K562 (cell line): ENCODE data around the gene EMC10. TPM values are rescaled to one million over a fixed set of nuclear protein-coding genes. Genes with fewer than 3 reads are reported as not detected.

Experiments used
- BRCA1 ChIP-seq, 2 experiments: fragments of 450-650 bp in 1 of 2; sonication (generic) in 1 of 2; formaldehyde crosslinking in 1 of 2; IDR thresholded peaks; 2 replicates each; pipeline versions ENCODE4 v1.5.0 to v1.6.1; 2017 to 2020; ENCODE audit warnings: mild to moderate bottlenecking in 1 of 2, missing genetic modification reagents in 1 of 2
- C11orf30 ChIP-seq: fragments of 450-650 bp; IDR thresholded peaks from 2 replicates; pipeline ENCODE4 v1.6.1; 2016; ENCODE audit warnings: low read depth, mild to moderate bottlenecking
- COPS2 ChIP-seq: fragments of 450-650 bp; conservative IDR thresholded peaks from 2 replicates; pipeline ENCODE4 v1.6.1; 2016; ENCODE audit warnings: mild to moderate bottlenecking, moderate library complexity
- E2F3 ChIP-seq: fragments of 250-450 bp; sonication (Bioruptor Pico); IDR thresholded peaks from 2 replicates; pipeline ENCODE4 v1.4.0; 2020; ENCODE audit warnings: mild to moderate bottlenecking
- FIP1L1 ChIP-seq: fragments of 200-400 bp; formaldehyde crosslinking; IDR thresholded peaks from 2 replicates; pipeline ENCODE4 v1.6.1; 2018; ENCODE audit warnings: mild to moderate bottlenecking, low read depth, low read length; ENCODE audit not compliant: poor library complexity, severe bottlenecking
- GTF2E2 ChIP-seq: fragments of 200-800 bp; sonication (Bioruptor generic); IDR thresholded peaks from 2 replicates; pipeline ENCODE4 v1.6.1; 2016; ENCODE audit warnings: missing genetic modification characterization, missing compliant biosample characterization
- L3MBTL2 ChIP-seq: fragments of 450-650 bp; IDR thresholded peaks from 2 replicates; pipeline ENCODE4 v1.6.1; 2016; ENCODE audit warnings: mild to moderate bottlenecking, moderate library complexity
- MECOM ChIP-seq: fragments of 250-450 bp; sonication (Bioruptor Pico); IDR thresholded peaks from 2 replicates; pipeline ENCODE4 v1.8.0; 2022; ENCODE audit warnings: inconsistent platforms
- MXD1 ChIP-seq: fragments of 250-450 bp; sonication (Bioruptor Pico); IDR thresholded peaks from 2 replicates; pipeline ENCODE4 v1.8.0; 2021; ENCODE audit warnings: borderline replicate concordance, mild to moderate bottlenecking, moderate library complexity; ENCODE audit not compliant: poor library complexity, severe bottlenecking
- MXI1 ChIP-seq: IDR thresholded peaks from 2 replicates; pipeline ENCODE4 v1.6.1; 2011; ENCODE audit warnings: low read depth, mild to moderate bottlenecking, improper control_type of control experiment, low read length
- NR2C1 ChIP-seq, 2 experiments: fragments of 450-650 bp; IDR thresholded peaks; 2 replicates each; pipeline ENCODE4 v1.6.1; 2017; ENCODE audit warnings: mild to moderate bottlenecking in 2 of 2, antibody characterized with exemption in 1 of 2, inconsistent platforms in 1 of 2, missing compliant biosample characterization in 1 of 2, missing genetic modification characterization in 1 of 2
- NUFIP1 ChIP-seq: fragments of 450-650 bp; IDR thresholded peaks from 2 replicates; pipeline ENCODE4 v1.6.1; 2018; ENCODE audit not compliant: partially characterized antibody
- TAF15 ChIP-seq: fragments of 200-400 bp; formaldehyde crosslinking; IDR thresholded peaks from 2 replicates; pipeline ENCODE4 v1.6.1; 2017; ENCODE audit warnings: mild to moderate bottlenecking, low read depth, low read length, moderate library complexity
- polyA plus RNA-seq, 8 experiments: library from polyadenylated mRNA; depleted of rRNA in 4 of 8; stranded (reverse) in 5 of 8; unstranded in 3 of 8; fragments of >200 nt; fragmentation: Nextera tagmentation in 2 of 8; fragmentation: Illumina TruSeq in 1 of 8; extraction: Ambion mirVana in 2 of 8; extraction: Trizol in 1 of 8; gene quantifications; 2 replicates each; pipeline versions ENCODE4 v1.2.1 to v1.2.3, GENCODE V29; 2011 to 2014; ENCODE audit warnings: inconsistent platforms in 1 of 8, missing spikeins in 1 of 8
- total RNA-seq, 7 experiments: library from RNA; depleted of rRNA in 6 of 7; stranded (reverse); fragments of >200 nt in 6 of 7; fragmentation: Illumina TruSeq in 2 of 7; extraction: Trizol in 2 of 7; gene quantifications; 2 replicates each; pipeline versions ENCODE4 v1.2.1 to v1.2.3, GENCODE V29; 2011 to 2021; ENCODE audit warnings: low replicate concordance in 1 of 7
- TF ChIP-seq, protein P1 (sequence below): sonication (generic); formaldehyde crosslinking; IDR thresholded peaks from 2 replicates; pipeline ENCODE4 v1.8.0; 2022; ENCODE audit warnings: mild to moderate bottlenecking, missing genetic modification reagents
- TF ChIP-seq, protein P2 (sequence below): fragments of 450-650 bp; formaldehyde crosslinking; conservative IDR thresholded peaks from 2 replicates; pipeline ENCODE4 v1.4.0; 2022; ENCODE audit warnings: mild to moderate bottlenecking, missing genetic modification characterization
- TF ChIP-seq, protein P3 (sequence below): fragments of 200-800 bp; sonication (Bioruptor generic); IDR thresholded peaks from 2 replicates; pipeline ENCODE4 v1.6.1; 2016; ENCODE audit warnings: missing genetic modification characterization, missing compliant biosample characterization

The EMC10 gene
- total and polyA plus RNA-seq, 9 of the 15 experiments (the other 6 are each of a cell fraction or from before 2014, with no cell fraction given): 1.4 to 46.0 (median 13.1) TPM

DNA sequence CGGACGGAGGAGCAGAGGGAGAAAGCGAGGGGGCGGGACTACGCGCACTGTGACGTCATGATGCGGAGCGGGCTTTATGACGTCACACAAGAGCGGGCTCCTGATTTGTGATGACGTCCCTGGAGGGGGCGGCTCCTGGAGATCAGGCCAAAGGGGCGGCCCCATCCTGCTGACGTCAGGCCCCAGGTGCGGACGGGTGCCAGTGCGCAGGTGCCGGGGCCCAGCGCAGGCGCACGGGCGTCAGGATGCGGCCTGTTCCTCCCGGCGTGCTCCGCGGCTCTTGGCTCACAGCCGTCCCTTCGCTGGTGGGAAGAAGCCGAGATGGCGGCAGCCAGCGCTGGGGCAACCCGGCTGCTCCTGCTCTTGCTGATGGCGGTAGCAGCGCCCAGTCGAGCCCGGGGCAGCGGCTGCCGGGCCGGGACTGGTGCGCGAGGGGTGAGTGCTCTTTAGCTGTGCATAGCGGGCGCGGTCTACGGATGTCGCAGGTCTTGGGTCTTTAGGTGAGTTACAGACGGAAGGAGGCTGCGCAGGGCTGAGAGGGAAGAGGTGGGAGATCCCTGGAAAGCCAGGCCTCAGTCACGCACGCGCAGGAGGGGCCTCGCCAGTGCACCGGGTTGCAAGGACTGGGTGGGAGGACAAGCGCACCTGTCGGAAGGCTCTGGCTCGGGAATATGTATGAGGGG, at the start of gene EMC10, which contains the start of gene GARIN5A (continued):
- TF ChIP-seq, protein P1, sequence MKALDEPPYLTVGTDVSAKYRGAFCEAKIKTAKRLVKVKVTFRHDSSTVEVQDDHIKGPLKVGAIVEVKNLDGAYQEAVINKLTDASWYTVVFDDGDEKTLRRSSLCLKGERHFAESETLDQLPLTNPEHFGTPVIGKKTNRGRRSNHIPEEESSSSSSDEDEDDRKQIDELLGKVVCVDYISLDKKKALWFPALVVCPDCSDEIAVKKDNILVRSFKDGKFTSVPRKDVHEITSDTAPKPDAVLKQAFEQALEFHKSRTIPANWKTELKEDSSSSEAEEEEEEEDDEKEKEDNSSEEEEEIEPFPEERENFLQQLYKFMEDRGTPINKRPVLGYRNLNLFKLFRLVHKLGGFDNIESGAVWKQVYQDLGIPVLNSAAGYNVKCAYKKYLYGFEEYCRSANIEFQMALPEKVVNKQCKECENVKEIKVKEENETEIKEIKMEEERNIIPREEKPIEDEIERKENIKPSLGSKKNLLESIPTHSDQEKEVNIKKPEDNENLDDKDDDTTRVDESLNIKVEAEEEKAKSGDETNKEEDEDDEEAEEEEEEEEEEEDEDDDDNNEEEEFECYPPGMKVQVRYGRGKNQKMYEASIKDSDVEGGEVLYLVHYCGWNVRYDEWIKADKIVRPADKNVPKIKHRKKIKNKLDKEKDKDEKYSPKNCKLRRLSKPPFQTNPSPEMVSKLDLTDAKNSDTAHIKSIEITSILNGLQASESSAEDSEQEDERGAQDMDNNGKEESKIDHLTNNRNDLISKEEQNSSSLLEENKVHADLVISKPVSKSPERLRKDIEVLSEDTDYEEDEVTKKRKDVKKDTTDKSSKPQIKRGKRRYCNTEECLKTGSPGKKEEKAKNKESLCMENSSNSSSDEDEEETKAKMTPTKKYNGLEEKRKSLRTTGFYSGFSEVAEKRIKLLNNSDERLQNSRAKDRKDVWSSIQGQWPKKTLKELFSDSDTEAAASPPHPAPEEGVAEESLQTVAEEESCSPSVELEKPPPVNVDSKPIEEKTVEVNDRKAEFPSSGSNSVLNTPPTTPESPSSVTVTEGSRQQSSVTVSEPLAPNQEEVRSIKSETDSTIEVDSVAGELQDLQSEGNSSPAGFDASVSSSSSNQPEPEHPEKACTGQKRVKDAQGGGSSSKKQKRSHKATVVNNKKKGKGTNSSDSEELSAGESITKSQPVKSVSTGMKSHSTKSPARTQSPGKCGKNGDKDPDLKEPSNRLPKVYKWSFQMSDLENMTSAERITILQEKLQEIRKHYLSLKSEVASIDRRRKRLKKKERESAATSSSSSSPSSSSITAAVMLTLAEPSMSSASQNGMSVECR: peak; percentile 81
- TF ChIP-seq, protein P2, sequence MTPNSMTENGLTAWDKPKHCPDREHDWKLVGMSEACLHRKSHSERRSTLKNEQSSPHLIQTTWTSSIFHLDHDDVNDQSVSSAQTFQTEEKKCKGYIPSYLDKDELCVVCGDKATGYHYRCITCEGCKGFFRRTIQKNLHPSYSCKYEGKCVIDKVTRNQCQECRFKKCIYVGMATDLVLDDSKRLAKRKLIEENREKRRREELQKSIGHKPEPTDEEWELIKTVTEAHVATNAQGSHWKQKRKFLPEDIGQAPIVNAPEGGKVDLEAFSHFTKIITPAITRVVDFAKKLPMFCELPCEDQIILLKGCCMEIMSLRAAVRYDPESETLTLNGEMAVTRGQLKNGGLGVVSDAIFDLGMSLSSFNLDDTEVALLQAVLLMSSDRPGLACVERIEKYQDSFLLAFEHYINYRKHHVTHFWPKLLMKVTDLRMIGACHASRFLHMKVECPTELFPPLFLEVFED (CRISPR knock-in tag): no peak
- TF ChIP-seq NUFIP1 (no peak), GTF2E2 (tag) (0 out of 2 replicates have a peak, but pooled peaks have one; percentile 50), MXI1 (no peak), MXD1 (no peak), FIP1L1 (no peak), COPS2 (no peak), C11orf30 (peak; percentile 59), E2F3 (CRISPR knock-in tag) (no peak), MECOM (CRISPR knock-in tag) (no peak), TAF15 (no peak), NR2C1 (IDR thresholded peaks at IDR 0.05) (no peak), NR2C1 (tag; IDR thresholded peaks at IDR 0.05) (no peak), BRCA1 (IDR thresholded peaks at IDR 0.05) (no peak), BRCA1 (CRISPR knock-in tag; IDR thresholded peaks at IDR 0.05) (no peak), L3MBTL2 (peak; percentile 67)
- TF ChIP-seq, protein P3, sequence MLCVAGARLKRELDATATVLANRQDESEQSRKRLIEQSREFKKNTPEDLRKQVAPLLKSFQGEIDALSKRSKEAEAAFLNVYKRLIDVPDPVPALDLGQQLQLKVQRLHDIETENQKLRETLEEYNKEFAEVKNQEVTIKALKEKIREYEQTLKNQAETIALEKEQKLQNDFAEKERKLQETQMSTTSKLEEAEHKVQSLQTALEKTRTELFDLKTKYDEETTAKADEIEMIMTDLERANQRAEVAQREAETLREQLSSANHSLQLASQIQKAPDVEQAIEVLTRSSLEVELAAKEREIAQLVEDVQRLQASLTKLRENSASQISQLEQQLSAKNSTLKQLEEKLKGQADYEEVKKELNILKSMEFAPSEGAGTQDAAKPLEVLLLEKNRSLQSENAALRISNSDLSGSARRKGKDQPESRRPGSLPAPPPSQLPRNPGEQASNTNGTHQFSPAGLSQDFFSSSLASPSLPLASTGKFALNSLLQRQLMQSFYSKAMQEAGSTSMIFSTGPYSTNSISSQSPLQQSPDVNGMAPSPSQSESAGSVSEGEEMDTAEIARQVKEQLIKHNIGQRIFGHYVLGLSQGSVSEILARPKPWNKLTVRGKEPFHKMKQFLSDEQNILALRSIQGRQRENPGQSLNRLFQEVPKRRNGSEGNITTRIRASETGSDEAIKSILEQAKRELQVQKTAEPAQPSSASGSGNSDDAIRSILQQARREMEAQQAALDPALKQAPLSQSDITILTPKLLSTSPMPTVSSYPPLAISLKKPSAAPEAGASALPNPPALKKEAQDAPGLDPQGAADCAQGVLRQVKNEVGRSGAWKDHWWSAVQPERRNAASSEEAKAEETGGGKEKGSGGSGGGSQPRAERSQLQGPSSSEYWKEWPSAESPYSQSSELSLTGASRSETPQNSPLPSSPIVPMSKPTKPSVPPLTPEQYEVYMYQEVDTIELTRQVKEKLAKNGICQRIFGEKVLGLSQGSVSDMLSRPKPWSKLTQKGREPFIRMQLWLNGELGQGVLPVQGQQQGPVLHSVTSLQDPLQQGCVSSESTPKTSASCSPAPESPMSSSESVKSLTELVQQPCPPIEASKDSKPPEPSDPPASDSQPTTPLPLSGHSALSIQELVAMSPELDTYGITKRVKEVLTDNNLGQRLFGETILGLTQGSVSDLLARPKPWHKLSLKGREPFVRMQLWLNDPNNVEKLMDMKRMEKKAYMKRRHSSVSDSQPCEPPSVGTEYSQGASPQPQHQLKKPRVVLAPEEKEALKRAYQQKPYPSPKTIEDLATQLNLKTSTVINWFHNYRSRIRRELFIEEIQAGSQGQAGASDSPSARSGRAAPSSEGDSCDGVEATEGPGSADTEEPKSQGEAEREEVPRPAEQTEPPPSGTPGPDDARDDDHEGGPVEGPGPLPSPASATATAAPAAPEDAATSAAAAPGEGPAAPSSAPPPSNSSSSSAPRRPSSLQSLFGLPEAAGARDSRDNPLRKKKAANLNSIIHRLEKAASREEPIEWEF: no peak
